Gastroesophageal sphincter (tissue), 3 donors: Measurements from ENCODE around the gene NBAS.

Experiments used
- POLR2AphosphoS5 ChIP-seq: sonication (generic); formaldehyde crosslinking; IDR thresholded peaks from one replicate; pipeline ENCODE4 v1.6.1; 2017; ENCODE audit warnings: antibody characterized with exemption
- TF ChIP-seq, protein P1 (sequence below), 4 experiments: fragments of 200-600 bp in 2 of 4; fragments of 450-650 bp in 2 of 4; sonication (generic) in 1 of 4; IDR thresholded peaks; one replicate each; pipeline ENCODE4 v1.5.1; 2017 to 2019; ENCODE audit warnings: antibody characterized with exemption in 4 of 4, mild to moderate bottlenecking in 2 of 4, moderate library complexity in 2 of 4

DNA sequence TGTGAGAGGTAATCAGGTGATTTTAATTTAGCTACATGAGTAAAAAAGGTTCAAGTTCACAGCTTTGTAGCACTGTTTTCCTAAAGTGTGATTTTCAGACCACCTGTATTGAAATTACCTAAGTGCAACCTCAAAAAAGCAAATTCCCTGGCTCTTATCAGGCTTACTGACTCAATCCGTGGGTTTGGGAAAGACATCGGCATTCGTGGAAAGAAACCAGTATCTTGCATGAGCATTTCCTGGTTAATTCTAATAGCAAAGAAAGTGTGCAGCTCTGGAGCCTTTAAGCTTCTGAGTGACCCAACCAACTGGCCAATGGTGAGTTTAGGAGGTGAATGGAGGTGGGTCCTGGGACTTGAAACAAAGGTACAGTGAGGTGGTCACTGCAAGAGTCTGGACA is 300.9 kb downstream of the NBAS start:
- TF ChIP-seq, protein P1, sequence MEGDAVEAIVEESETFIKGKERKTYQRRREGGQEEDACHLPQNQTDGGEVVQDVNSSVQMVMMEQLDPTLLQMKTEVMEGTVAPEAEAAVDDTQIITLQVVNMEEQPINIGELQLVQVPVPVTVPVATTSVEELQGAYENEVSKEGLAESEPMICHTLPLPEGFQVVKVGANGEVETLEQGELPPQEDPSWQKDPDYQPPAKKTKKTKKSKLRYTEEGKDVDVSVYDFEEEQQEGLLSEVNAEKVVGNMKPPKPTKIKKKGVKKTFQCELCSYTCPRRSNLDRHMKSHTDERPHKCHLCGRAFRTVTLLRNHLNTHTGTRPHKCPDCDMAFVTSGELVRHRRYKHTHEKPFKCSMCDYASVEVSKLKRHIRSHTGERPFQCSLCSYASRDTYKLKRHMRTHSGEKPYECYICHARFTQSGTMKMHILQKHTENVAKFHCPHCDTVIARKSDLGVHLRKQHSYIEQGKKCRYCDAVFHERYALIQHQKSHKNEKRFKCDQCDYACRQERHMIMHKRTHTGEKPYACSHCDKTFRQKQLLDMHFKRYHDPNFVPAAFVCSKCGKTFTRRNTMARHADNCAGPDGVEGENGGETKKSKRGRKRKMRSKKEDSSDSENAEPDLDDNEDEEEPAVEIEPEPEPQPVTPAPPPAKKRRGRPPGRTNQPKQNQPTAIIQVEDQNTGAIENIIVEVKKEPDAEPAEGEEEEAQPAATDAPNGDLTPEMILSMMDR (IDR thresholded peaks at IDR 0.05) = no peak
- TF ChIP-seq POLR2AphosphoS5 = no peak
